ENCODE results near the gene MRPL22. TPM values are rescaled to one million over a fixed set of nuclear protein-coding genes. Genes with fewer than 3 reads are reported as not detected.

The MRPL22 gene
- total RNA-seq, 2 donors from 2014 or later = 25.4 to 30.1 TPM

DNA sequence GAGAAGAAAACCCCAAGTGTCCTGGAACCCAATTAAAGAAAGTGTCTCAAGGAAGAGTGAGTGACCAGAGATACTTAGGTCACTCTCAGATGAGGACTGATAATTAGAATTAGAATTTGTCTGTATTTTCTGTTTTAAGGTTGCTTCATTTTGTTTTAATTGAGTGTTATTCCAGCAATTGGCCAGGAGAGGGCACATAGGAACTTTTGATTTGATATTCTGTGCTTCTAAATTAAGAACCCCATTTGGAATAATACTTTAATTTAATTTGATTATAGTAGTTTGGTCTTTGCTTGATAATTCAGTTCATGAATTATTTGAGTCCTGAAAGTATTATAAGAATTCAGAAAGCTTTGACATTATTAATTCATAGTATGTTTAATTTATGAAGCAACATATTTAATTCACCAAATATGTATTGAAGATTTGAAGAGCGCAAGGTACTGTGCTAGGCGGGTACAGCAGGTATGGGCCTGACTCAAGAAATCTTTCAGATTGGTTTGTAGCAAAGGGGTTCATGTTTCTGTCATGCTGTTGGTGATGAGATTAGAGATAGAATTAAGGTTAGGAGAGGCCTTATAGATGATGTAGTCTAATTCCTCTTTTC, 4.9 kb downstream of the MRPL22 start:
- TF ChIP-seq, protein P1, sequence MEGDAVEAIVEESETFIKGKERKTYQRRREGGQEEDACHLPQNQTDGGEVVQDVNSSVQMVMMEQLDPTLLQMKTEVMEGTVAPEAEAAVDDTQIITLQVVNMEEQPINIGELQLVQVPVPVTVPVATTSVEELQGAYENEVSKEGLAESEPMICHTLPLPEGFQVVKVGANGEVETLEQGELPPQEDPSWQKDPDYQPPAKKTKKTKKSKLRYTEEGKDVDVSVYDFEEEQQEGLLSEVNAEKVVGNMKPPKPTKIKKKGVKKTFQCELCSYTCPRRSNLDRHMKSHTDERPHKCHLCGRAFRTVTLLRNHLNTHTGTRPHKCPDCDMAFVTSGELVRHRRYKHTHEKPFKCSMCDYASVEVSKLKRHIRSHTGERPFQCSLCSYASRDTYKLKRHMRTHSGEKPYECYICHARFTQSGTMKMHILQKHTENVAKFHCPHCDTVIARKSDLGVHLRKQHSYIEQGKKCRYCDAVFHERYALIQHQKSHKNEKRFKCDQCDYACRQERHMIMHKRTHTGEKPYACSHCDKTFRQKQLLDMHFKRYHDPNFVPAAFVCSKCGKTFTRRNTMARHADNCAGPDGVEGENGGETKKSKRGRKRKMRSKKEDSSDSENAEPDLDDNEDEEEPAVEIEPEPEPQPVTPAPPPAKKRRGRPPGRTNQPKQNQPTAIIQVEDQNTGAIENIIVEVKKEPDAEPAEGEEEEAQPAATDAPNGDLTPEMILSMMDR (IDR thresholded peaks at IDR 0.05) = peak; percentile 60 to 72
- Histone ChIP-seq H3K4me3 (no peak overlapping the region), H3K9me3 (no peaks in the 10 kb centered on the region), H3K36me3 (no peaks in the 10 kb centered on the region), H3K27ac (no peak overlapping the region), H3K4me1 (peaks cover 0 to 27% of the 10 kb centered on the region in 2 donors), H3K27me3 (no peaks in the 10 kb centered on the region)
- no peak for DNase-seq (ENCODE audit: low spot score)

DNA sequence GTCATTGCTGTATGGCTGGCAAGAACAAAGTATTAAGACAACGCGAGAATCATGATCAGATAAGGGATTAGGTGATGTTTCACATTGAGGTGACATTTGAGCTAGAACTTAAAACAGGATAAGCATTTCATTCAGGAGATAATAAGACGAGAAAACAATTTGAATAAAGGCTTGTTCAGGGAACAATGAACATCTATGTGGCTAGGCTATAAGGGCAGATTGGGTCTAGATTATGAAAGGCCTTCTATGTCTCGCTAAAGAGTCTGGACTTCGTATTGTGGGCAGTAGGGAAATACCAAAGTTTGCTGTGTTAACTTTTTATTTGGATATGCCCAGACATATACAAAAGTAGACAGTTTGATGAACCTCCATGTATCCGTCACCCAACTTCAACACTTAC, 6.9 kb downstream of the MRPL22 start:
- Histone ChIP-seq H3K9me3 (no peaks in the 10 kb centered on the region), H3K27ac (no peak overlapping the region), H3K36me3 (no peaks in the 10 kb centered on the region), H3K4me3 (no peak overlapping the region), H3K4me1 (peaks cover 0 to 13% of the 10 kb centered on the region in 2 donors), H3K27me3 (no peaks in the 10 kb centered on the region)
- TF ChIP-seq, protein P1 (IDR thresholded peaks at IDR 0.05) = no peak
- DNase-seq (ENCODE audit: low spot score) = no peak

DNA sequence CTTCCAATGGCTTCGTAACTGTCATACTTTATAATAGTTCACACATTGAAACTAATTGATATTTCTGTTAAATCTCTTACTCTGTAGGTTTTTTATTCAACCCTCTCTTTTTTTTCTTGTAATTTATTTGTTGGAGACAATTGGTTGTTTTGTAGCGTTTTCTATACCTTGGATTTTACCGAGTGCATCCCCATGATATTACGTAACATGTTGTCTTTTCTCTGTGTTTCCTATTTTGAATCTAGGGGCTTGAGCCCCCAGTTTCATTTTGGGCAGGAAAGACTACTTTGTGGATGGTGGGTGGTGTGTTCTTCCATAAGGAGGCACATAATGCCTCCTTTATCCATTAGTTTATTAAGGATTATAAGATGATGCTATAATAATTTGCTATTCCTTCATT, 7.4 kb downstream of the MRPL22 start:
- no peak for DNase-seq (ENCODE audit: low spot score)
- TF ChIP-seq, protein P1 (IDR thresholded peaks at IDR 0.05) = no peak
- H3K27me3 ChIP-seq = no peaks in the 10 kb centered on the region
- no peak overlapping the region for H3K27ac ChIP-seq
- H3K36me3 ChIP-seq = no peaks in the 10 kb centered on the region
- no peaks in the 10 kb centered on the region for H3K9me3 ChIP-seq
- H3K4me1 ChIP-seq = peaks cover 0 to 12% of the 10 kb centered on the region in 2 donors
- H3K4me3 ChIP-seq = no peak overlapping the region

DNA sequence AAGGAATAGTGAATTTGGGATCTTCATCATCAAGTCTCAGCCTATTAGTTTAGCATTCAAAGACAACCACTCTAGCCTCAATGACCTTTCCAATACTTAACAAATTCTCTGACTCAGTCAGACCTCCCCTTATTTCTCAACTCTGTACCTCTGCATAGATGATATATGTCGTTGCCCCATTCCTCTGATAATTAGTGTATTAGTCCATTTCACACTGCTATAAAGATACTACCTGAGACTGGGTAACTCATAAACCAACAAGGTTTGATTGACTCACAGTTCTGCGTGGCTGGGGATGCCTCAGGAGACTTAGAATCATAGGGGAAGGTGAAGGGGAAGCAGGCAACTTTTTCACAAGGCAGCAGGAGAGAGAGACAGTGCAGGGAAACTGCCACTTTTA, 8.9 kb downstream of the MRPL22 start:
- TF ChIP-seq, protein P1 (IDR thresholded peaks at IDR 0.05) = no peak
- H3K27ac ChIP-seq = no peak overlapping the region
- no peaks in the 10 kb centered on the region for H3K9me3 ChIP-seq
- H3K27me3 ChIP-seq = no peaks in the 10 kb centered on the region
- H3K4me1 ChIP-seq = peaks cover 0 to 12% of the 10 kb centered on the region in 2 donors
- H3K36me3 ChIP-seq = no peaks in the 10 kb centered on the region
- H3K4me3 ChIP-seq = no peak overlapping the region
- no peak for DNase-seq (ENCODE audit: low spot score)

DNA sequence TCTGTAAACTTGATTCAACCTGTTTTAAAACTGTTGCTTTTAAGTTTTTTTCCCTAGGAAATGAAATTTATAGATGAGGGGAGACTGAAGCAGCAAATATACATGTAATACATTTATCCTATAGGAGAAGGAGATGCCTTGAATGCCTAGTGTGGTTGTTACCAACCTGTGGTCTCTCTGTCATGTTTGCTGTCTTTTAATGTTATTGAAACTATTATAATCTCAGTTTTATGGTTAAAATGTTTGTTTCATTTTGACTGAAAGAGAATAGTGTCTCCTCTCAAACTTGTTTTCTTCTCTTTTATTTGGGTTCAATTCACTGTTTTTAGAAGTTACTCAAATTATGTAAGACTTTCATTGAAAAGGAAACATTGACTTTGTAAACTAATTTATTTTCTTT, 15.8 kb downstream of the MRPL22 start:
- DNase-seq (ENCODE audit: low spot score) = no peak
- H3K9me3 ChIP-seq = no peaks in the 10 kb centered on the region
- no peaks in the 10 kb centered on the region for H3K4me1 ChIP-seq
- H3K27me3 ChIP-seq = no peaks in the 10 kb centered on the region
- peaks cover 28% of the 10 kb centered on the region for H3K36me3 ChIP-seq
- H3K27ac ChIP-seq = no peak overlapping the region
- TF ChIP-seq, protein P1 (IDR thresholded peaks at IDR 0.05) = no peak
- no peak overlapping the region for H3K4me3 ChIP-seq

DNA sequence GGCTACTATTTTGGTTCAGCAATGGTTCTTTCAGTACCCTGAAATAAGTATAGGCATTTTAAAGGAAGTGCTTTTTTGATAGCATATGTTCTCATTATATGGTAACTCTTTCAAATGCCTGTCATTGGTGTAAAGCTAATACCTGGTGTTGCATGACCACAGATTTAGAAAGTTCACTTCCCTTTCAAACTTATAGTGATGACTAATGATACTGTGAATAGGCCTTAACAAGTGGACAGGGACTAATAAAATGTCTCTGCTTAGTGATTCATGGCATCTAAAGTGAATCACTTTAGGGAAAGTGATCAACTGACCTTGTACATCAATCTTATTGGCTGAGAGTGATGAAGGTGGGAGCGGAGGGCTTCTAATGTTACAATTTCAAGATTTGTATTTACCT, 21.6 kb downstream of the MRPL22 start:
- TF ChIP-seq, protein P1 (IDR thresholded peaks at IDR 0.05) = no peak
- Histone ChIP-seq H3K27ac (no peak overlapping the region), H3K4me1 (peaks cover 0 to 9% of the 10 kb centered on the region in 2 donors), H3K36me3 (peaks cover 36% of the 10 kb centered on the region), H3K9me3 (no peaks in the 10 kb centered on the region), H3K27me3 (no peaks in the 10 kb centered on the region), H3K4me3 (no peak overlapping the region)
- DNase-seq (ENCODE audit: low spot score) = no peak

Data from right atrium auricular region (tissue), 2 donors.